Breast epithelium (tissue), 3 donors: ENCODE results near the gene SEMA4D.

Experiments used
- CTCF ChIP-seq, 3 donors: fragments of 450-650 bp; IDR thresholded peaks; one replicate each; pipeline ENCODE4 v1.5.1; 2016 to 2017; ENCODE audit warnings: antibody characterized with exemption in 3 of 3, mild to moderate bottlenecking in 3 of 3, moderate library complexity in 3 of 3
- POLR2AphosphoS5 ChIP-seq, 3 donors: sonication (generic); formaldehyde crosslinking; IDR thresholded peaks; one replicate each; pipeline ENCODE4 v1.6.1; 2017; ENCODE audit warnings: antibody characterized with exemption in 3 of 3

- TF ChIP-seq CTCF (IDR thresholded peaks at IDR 0.05): no peak
- no peak for TF ChIP-seq POLR2AphosphoS5 (IDR thresholded peaks at IDR 0.05)
Observed at GRCh38 chr9:89372979-89373378, 124.9 kb downstream of the SEMA4D start.
